Epithelial cell of esophagus (primary cell): ENCODE data around the gene TAL1.

Source experiments
- DNase-seq: peaks from one replicate; pipeline ENCODE4 v3.0.0; 2010; ENCODE audit warnings: low read depth
- H3K4me3 ChIP-seq: 2 replicates; pipeline ENCODE4 v1.5.1; 2011; ENCODE audit warnings: mild to moderate bottlenecking, low read length, control low read depth
- TF ChIP-seq, protein P1 (sequence below): IDR thresholded peaks from 2 replicates; pipeline ENCODE4 v1.5.1; 2011; ENCODE audit warnings: low read depth, mild to moderate bottlenecking, low read length, control low read depth, inconsistent platforms; ENCODE audit not compliant: insufficient read depth; ENCODE audit errors: missing control alignments

TAL1 gene

GRCh38 chr1:47252369-47252768 is 20.3 kb upstream of the TAL1 start:
- no peak for DNase-seq
- TF ChIP-seq, protein P1, sequence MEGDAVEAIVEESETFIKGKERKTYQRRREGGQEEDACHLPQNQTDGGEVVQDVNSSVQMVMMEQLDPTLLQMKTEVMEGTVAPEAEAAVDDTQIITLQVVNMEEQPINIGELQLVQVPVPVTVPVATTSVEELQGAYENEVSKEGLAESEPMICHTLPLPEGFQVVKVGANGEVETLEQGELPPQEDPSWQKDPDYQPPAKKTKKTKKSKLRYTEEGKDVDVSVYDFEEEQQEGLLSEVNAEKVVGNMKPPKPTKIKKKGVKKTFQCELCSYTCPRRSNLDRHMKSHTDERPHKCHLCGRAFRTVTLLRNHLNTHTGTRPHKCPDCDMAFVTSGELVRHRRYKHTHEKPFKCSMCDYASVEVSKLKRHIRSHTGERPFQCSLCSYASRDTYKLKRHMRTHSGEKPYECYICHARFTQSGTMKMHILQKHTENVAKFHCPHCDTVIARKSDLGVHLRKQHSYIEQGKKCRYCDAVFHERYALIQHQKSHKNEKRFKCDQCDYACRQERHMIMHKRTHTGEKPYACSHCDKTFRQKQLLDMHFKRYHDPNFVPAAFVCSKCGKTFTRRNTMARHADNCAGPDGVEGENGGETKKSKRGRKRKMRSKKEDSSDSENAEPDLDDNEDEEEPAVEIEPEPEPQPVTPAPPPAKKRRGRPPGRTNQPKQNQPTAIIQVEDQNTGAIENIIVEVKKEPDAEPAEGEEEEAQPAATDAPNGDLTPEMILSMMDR = no peak
- H3K4me3 ChIP-seq = no peak overlapping the region

DNA sequence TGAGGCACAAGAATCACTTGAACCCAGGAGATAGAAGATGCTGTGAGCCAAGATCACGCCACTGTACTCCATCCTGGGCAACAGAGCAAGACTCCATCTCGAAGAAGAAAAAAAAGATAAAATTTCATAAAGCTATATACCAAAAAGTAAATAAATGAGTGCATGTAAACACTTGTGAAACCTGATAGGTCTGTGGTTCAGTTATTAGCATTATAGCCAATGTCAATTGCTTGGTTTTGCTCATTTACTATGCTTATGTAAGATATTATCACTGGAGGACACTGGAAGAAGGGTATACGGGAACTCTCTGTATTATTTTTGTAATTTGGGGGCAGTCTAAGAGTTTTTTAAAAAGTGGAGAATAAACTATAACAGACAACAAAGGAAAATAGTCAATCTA is 17.7 kb upstream of the TAL1 start:
- no peak overlapping the region for H3K4me3 ChIP-seq
- no peak for DNase-seq
- TF ChIP-seq, protein P1 = no peak

DNA sequence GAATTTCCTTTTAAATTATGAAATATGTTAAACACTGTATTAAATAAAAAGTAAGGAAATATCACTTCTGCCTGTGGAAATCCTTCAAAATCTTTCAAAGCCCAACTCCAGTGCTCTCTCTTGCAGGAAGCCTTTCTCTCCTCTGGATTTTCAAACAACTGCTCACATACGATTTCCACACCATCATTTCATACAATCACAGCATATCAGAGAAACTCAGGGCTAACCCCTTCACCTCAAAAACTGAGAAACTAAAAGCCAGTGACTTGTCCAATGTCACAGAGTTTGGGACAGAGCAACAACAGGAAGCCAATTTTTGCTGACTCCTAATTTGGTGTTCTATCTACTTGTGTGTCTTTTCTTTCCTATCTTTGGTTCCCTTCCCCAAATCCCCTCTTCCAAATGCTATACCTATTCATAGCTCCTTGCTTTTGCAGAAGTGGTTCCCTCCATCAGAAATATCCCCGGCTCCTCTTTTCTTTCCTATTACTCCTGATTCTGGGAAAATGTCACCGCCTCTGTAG is 12.4 kb upstream of the TAL1 start:
- DNase-seq = no peak
- H3K4me3 ChIP-seq = no peak overlapping the region
- TF ChIP-seq, protein P1 = no peak

- TF ChIP-seq, protein P1 = no peak
- DNase-seq = no peak
- H3K4me3 ChIP-seq = no peak overlapping the region
Observed at GRCh38 chr1:47243910-47244309, 11.9 kb upstream of the TAL1 start.

- H3K4me3 ChIP-seq = no peak overlapping the region
- TF ChIP-seq, protein P1 = no peak
- DNase-seq = no peak
Observed at GRCh38 chr1:47241114-47242113, 9.4 kb upstream of the TAL1 start.

DNA sequence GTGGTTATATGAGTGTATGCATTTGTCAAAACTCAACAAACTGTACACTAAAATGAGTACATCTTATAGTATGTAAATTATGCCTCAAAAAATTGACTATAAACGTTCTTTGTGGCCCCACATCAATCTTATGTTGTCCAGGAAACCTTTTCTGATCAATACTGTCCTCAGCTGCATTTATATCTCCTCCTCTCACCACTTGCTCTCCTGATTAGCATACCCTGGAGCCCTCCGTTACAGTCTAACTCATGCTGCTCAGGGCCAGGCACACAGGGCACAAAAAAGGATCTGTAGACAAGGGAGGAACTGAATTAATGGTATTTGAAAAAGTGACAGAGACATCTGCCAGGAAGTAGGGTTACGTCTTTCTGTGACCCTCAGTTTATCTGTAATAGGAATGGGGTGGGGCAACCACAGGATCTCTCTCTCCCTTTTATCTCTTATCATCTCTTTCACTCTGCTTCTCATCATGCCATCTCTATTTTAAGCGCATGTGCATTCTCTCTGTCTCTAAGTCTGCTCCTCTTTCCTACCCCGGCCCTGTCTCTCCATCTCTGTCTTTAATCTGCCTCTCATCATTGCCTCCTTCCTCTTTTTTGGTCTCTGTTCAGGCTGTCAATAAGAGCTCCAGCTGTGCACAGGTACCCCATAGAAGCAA is 7.0 kb upstream of the TAL1 start:
- no peak for DNase-seq
- H3K4me3 ChIP-seq = no peak overlapping the region
- TF ChIP-seq, protein P1 = no peak
